SK-N-SH (cell line): ENCODE measurements around the gene HSP90AA1.

ENCODE experiments used
- CHD2 ChIP-seq: fragments of 150-350 bp; IDR thresholded peaks from 2 replicates; pipeline ENCODE4 v1.6.1; 2018; ENCODE audit warnings: low read length; ENCODE audit not compliant: partially characterized antibody
- EP300 ChIP-seq, 2 experiments: IDR thresholded peaks; 2 replicates each; pipeline versions ENCODE4 v1.4.0 to v1.6.1; 2012; ENCODE audit warnings: borderline replicate concordance in 1 of 2, low read depth in 1 of 2, low read length in 1 of 2
- EZH2phosphoT487 ChIP-seq: fragments of 200-600 bp; sonication (generic); IDR thresholded peaks from 2 replicates; pipeline ENCODE4 v1.6.1; 2017; ENCODE audit warnings: low read depth, mixed run types, mild to moderate bottlenecking, antibody characterized with exemption, moderate library complexity, borderline replicate concordance
- JUND ChIP-seq: IDR thresholded peaks from 2 replicates; pipeline ENCODE4 v1.4.0; 2012
- POLR2AphosphoS5 ChIP-seq: IDR thresholded peaks from 2 replicates; pipeline ENCODE4 v1.6.1; 2012; ENCODE audit warnings: low read depth, low read length
- RFX5 ChIP-seq: IDR thresholded peaks from 2 replicates; pipeline ENCODE4 v1.6.1; 2012; ENCODE audit warnings: mild to moderate bottlenecking, improper control_type of control experiment, low read length
- SMC3 ChIP-seq: IDR thresholded peaks from 2 replicates; pipeline ENCODE4 v1.6.1; 2012; ENCODE audit warnings: low read depth, low read length, improper control_type of control experiment
- TAF1 ChIP-seq: IDR thresholded peaks from 2 replicates; pipeline ENCODE4 v1.6.1; 2012; ENCODE audit warnings: low read depth, mild to moderate bottlenecking, low read length, moderate library complexity, borderline replicate concordance
- YY1 ChIP-seq: IDR thresholded peaks from 2 replicates; pipeline ENCODE4 v1.4.0; 2012; ENCODE audit warnings: low read depth, mild to moderate bottlenecking
- TF ChIP-seq, protein P1 (sequence below): IDR thresholded peaks from 2 replicates; pipeline ENCODE4 v1.4.0; 2012; ENCODE audit warnings: low read depth, borderline replicate concordance
- TF ChIP-seq, protein P2 (sequence below): fragments of 200-600 bp; sonication (generic); IDR thresholded peaks from 2 replicates; pipeline ENCODE4 v1.6.1; 2017; ENCODE audit warnings: antibody characterized with exemption, mild to moderate bottlenecking, moderate library complexity

GRCh38 chr14:102040153-102040552, 46.7 kb downstream of the HSP90AA1 start:
- TF ChIP-seq EP300 (IDR thresholded peaks at IDR 0.05; ENCODE audit: borderline replicate concordance in 1 of 2, low read depth in 1 of 2, low read length in 1 of 2) (no peak), SMC3 (no peak), TAF1 (no peak), RFX5 (no peak), EZH2phosphoT487 (no peak), POLR2AphosphoS5 (no peak), CHD2 (no peak), JUND (no peak), YY1 (no peak)
- TF ChIP-seq, protein P1, sequence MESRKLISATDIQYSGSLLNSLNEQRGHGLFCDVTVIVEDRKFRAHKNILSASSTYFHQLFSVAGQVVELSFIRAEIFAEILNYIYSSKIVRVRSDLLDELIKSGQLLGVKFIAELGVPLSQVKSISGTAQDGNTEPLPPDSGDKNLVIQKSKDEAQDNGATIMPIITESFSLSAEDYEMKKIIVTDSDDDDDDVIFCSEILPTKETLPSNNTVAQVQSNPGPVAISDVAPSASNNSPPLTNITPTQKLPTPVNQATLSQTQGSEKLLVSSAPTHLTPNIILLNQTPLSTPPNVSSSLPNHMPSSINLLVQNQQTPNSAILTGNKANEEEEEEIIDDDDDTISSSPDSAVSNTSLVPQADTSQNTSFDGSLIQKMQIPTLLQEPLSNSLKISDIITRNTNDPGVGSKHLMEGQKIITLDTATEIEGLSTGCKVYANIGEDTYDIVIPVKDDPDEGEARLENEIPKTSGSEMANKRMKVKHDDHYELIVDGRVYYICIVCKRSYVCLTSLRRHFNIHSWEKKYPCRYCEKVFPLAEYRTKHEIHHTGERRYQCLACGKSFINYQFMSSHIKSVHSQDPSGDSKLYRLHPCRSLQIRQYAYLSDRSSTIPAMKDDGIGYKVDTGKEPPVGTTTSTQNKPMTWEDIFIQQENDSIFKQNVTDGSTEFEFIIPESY = no peak
- TF ChIP-seq, protein P2, sequence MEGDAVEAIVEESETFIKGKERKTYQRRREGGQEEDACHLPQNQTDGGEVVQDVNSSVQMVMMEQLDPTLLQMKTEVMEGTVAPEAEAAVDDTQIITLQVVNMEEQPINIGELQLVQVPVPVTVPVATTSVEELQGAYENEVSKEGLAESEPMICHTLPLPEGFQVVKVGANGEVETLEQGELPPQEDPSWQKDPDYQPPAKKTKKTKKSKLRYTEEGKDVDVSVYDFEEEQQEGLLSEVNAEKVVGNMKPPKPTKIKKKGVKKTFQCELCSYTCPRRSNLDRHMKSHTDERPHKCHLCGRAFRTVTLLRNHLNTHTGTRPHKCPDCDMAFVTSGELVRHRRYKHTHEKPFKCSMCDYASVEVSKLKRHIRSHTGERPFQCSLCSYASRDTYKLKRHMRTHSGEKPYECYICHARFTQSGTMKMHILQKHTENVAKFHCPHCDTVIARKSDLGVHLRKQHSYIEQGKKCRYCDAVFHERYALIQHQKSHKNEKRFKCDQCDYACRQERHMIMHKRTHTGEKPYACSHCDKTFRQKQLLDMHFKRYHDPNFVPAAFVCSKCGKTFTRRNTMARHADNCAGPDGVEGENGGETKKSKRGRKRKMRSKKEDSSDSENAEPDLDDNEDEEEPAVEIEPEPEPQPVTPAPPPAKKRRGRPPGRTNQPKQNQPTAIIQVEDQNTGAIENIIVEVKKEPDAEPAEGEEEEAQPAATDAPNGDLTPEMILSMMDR = no peak
